ENCODE results near the gene TMEM126A.
A peak's percentile ranks its signal among the peaks of the same experiment; 100 is the strongest.

Gene TMEM126A

DNA sequence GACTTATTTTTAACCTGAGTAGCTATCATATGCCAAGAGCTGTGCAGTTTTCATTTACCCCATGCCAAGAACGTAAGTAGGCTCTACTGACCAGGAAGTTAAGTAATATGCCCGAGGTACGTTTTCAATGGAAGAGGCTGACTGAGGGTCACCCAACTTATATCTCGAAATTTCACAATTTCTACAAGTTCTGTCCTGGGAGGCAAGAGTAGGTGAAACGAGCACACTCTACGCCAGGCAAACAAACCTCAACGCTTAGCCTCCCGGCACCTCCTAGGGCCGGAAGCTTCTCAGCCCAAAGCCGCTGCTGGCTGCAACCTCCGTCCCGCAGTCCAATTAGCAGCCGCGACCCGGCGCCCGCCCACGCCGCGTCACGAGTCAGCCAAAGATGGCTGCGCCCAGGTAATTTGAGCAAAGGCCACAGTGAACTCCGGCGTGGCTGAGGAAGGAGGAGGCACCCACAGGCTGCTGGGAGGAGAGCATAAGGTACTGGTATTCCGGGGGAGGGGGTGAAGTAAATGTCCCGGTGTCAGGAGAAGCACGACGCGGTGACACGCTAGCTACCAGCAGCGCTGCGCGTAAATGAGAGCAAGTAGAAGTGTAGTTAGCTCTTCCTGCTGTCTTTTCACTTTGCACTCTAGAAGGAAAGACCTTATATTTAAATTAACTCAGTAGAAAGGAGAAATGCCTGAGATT is at the start of gene TMEM126A (continued):
- TF ChIP-seq GLI4 (tag by site-specific recombination; IDR thresholded peaks at IDR 0.05), result no peak
- TF ChIP-seq ZBTB48 (tag by site-specific recombination; IDR thresholded peaks at IDR 0.05), result no peak
- TF ChIP-seq, protein P1, sequence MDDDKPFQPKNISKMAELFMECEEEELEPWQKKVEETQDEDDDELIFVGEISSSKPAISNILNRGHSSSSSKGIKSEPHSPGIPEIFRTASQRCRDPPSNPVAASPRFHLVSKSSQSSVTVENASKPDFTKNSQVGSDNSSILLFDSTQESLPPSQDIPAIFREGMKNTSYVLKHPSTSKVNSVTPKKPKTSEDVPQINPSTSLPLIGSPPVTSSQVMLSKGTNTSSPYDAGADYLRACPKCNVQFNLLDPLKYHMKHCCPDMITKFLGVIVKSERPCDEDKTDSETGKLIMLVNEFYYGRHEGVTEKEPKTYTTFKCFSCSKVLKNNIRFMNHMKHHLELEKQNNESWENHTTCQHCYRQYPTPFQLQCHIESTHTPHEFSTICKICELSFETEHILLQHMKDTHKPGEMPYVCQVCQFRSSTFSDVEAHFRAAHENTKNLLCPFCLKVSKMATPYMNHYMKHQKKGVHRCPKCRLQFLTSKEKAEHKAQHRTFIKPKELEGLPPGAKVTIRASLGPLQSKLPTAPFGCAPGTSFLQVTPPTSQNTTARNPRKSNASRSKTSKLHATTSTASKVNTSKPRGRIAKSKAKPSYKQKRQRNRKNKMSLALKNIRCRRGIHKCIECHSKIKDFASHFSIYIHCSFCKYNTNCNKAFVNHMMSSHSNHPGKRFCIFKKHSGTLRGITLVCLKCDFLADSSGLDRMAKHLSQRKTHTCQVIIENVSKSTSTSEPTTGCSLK (tag by site-specific recombination; IDR thresholded peaks at IDR 0.05), result no peak
- no peak for TF ChIP-seq ZNF558 (tag by site-specific recombination; IDR thresholded peaks at IDR 0.05)
- TF ChIP-seq OSR2 (tag by site-specific recombination; IDR thresholded peaks at IDR 0.05), result no peak
- TF ChIP-seq ZBTB7A (tag by site-specific recombination; IDR thresholded peaks at IDR 0.05; ENCODE audit: low read depth), result no peak
- TF ChIP-seq ZBTB17 (tag by site-specific recombination; IDR thresholded peaks at IDR 0.05), result peak; percentile 62
- no peak for TF ChIP-seq GFI1B (tag by site-specific recombination; IDR thresholded peaks at IDR 0.05)
- no peak for TF ChIP-seq ZNF791 (tag by site-specific recombination; IDR thresholded peaks at IDR 0.05)
- TF ChIP-seq ZNF521 (tag by site-specific recombination; IDR thresholded peaks at IDR 0.05), result no peak
- TF ChIP-seq ZNF654 (tag by site-specific recombination; IDR thresholded peaks at IDR 0.05; ENCODE audit: low read depth), result no peak
- peak; percentile 64; the same call in 1 of the 2 replicates for TF ChIP-seq ZNF76 (tag by site-specific recombination; IDR thresholded peaks at IDR 0.05; ENCODE audit: borderline replicate concordance, low read depth)
- TF ChIP-seq ZNF112 (tag by site-specific recombination; IDR thresholded peaks at IDR 0.05), result no peak
- TF ChIP-seq KLF1 (tag by site-specific recombination; IDR thresholded peaks at IDR 0.05), result no peak
- TF ChIP-seq ZNF132 (tag by site-specific recombination; IDR thresholded peaks at IDR 0.05; ENCODE audit: borderline replicate concordance), result no peak
- no peak for TF ChIP-seq ZNF302 (tag by site-specific recombination; IDR thresholded peaks at IDR 0.05; ENCODE audit: low read depth)
- TF ChIP-seq YY2 (tag by site-specific recombination; IDR thresholded peaks at IDR 0.05), result peak; percentile 76
- no peak for TF ChIP-seq RBAK (tag by site-specific recombination; IDR thresholded peaks at IDR 0.05)
- no peak for TF ChIP-seq ZNF423 (tag by site-specific recombination; IDR thresholded peaks at IDR 0.05)
- no peak for TF ChIP-seq ZNF19 (tag by site-specific recombination; IDR thresholded peaks at IDR 0.05; ENCODE audit: low read depth)
- TF ChIP-seq TCF7L2 (IDR thresholded peaks at IDR 0.05; ENCODE audit: borderline replicate concordance, low read depth, low read length), result no peak
- TF ChIP-seq HOXD13 (CRISPR knock-in tag; IDR thresholded peaks at IDR 0.05; ENCODE audit: borderline replicate concordance), result no peak
- TF ChIP-seq HOXC10 (CRISPR knock-in tag; IDR thresholded peaks at IDR 0.05), result no peak
- 0 out of 2 replicates have a peak, but pooled peaks have one; percentile 14 for TF ChIP-seq ZNF843 (tag by site-specific recombination; IDR thresholded peaks at IDR 0.05)
- TF ChIP-seq MYNN (tag by site-specific recombination; IDR thresholded peaks at IDR 0.05; ENCODE audit: borderline replicate concordance), result no peak
- no peak for TF ChIP-seq ZNF146 (tag by site-specific recombination; IDR thresholded peaks at IDR 0.05)
- no peak for TF ChIP-seq ZNF169 (tag by site-specific recombination; IDR thresholded peaks at IDR 0.05)
- TF ChIP-seq ZSCAN30 (tag by site-specific recombination; IDR thresholded peaks at IDR 0.05), result no peak
- TF ChIP-seq ZNF830 (tag by site-specific recombination; IDR thresholded peaks at IDR 0.05; ENCODE audit: low read depth), result no peak
- TF ChIP-seq ZNF768 (tag by site-specific recombination; IDR thresholded peaks at IDR 0.05), result no peak
- TF ChIP-seq, protein P2, sequence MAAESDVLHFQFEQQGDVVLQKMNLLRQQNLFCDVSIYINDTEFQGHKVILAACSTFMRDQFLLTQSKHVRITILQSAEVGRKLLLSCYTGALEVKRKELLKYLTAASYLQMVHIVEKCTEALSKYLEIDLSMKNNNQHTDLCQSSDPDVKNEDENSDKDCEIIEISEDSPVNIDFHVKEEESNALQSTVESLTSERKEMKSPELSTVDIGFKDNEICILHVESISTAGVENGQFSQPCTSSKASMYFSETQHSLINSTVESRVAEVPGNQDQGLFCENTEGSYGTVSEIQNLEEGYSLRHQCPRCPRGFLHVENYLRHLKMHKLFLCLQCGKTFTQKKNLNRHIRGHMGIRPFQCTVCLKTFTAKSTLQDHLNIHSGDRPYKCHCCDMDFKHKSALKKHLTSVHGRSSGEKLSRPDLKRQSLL (tag by site-specific recombination; IDR thresholded peaks at IDR 0.05), result no peak
- no peak for TF ChIP-seq ZBTB1 (tag by site-specific recombination; IDR thresholded peaks at IDR 0.05)
- no peak for TF ChIP-seq ZNF664 (tag by site-specific recombination; IDR thresholded peaks at IDR 0.05)
- no peak for TF ChIP-seq ZNF416 (tag by site-specific recombination; IDR thresholded peaks at IDR 0.05)
- no peak for TF ChIP-seq ZNF658 (tag by site-specific recombination; IDR thresholded peaks at IDR 0.05)
- TF ChIP-seq, protein P3, sequence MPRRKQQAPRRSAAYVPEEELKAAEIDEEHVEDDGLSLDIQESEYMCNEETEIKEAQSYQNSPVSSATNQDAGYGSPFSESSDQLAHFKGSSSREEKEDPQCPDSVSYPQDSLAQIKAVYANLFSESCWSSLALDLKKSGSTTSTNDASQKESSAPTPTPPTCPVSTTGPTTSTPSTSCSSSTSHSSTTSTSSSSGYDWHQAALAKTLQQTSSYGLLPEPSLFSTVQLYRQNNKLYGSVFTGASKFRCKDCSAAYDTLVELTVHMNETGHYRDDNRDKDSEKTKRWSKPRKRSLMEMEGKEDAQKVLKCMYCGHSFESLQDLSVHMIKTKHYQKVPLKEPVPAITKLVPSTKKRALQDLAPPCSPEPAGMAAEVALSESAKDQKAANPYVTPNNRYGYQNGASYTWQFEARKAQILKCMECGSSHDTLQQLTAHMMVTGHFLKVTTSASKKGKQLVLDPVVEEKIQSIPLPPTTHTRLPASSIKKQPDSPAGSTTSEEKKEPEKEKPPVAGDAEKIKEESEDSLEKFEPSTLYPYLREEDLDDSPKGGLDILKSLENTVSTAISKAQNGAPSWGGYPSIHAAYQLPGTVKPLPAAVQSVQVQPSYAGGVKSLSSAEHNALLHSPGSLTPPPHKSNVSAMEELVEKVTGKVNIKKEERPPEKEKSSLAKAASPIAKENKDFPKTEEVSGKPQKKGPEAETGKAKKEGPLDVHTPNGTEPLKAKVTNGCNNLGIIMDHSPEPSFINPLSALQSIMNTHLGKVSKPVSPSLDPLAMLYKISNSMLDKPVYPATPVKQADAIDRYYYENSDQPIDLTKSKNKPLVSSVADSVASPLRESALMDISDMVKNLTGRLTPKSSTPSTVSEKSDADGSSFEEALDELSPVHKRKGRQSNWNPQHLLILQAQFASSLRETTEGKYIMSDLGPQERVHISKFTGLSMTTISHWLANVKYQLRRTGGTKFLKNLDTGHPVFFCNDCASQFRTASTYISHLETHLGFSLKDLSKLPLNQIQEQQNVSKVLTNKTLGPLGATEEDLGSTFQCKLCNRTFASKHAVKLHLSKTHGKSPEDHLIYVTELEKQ (tag by site-specific recombination; IDR thresholded peaks at IDR 0.05; ENCODE audit: borderline replicate concordance), result no peak
- no peak for TF ChIP-seq ZNF214 (tag by site-specific recombination; IDR thresholded peaks at IDR 0.05; ENCODE audit: borderline replicate concordance)
